NCI-H2029 (cell line): ENCODE measurements around the gene TAS2R41.

Experiments used
- DNase-seq: peaks from one replicate; lab custom pipeline; 2025; lab: John Stamatoyannopoulos, UW

TAS2R41 gene

DNA sequence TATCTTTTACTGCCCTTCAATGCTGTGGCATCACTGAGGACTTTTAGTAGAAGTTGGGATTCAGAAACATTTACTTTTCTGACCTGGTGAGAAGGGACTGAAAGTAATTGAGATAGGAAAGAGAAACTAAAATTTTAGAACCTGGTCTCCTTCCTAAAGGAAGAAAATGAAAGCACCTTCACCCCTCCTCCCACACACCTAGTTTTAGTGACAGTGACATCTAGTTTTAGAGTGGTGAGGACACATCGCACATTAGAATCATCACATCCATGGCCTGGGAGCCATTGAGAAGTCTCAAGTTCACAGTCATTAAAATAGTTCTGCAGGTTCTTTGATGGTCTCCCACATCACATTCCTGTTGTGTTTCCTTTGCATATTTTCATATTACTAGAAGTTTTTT is 16.1 kb downstream of the TAS2R41 start:
- DNase-seq, result no peak

- DNase-seq, result no peak
Measured at GRCh38 chr7:143494622-143495021, 16.9 kb downstream of the TAS2R41 start.

DNA sequence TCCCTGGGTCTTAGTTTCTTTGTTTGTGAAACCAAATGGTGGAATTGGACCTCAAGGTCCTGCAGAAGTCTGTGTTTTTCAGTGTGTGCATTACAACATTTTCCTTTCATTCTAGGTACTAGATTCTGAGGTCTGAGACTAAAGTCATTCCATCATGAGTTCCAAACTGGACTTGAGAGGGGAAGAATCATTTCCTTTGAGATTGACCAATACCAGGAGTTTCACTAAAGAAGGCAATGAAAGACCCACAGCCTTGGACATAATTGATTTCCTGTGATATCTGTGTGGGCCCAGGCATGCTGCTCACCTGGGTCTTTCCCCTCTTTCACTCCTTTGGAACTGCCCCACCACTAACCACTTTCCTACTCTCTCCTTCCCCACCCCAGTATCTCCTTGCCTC is 18.2 kb downstream of the TAS2R41 start:
- no peak for DNase-seq

- DNase-seq, result no peak
Measured at GRCh38 chr7:143496263-143496662, 18.6 kb downstream of the TAS2R41 start.

DNA sequence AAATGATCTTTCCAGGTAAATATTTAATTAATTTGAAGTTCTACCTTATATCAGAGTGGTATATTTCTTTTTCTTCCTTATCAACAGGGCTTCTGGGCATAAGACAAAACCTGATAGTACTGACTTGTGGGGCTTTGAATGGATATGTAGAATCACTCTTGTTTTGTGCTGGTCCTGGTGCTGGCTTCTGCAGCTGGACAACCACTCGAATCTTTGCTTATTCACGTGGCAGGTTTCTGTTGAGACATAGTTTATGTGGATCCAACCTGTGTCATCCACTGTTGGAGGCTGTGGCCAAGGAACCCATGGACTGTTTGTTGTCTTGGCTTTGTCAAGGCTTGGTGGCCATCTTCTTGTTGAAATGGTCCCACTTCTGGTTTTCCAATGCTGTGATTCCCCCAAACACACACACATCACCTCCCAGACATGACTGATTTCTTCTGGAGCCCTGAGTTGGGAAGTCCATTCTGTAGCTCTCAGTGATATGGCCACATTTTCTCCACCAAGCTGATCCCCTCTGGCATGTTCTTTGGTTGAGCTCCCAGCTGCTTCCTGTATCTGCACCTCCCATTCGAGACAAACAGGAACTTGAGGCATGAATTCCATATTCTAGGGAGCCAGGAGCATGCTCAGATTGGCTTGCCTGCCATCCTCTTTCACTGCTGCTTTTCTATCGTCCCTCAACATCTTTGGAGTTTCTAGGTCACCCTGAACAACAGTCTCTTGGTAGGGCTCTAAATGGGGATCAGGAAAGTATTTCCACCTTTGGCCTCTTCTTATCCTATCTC is 19.5 kb downstream of the TAS2R41 start:
- DNase-seq, result no peak

DNA sequence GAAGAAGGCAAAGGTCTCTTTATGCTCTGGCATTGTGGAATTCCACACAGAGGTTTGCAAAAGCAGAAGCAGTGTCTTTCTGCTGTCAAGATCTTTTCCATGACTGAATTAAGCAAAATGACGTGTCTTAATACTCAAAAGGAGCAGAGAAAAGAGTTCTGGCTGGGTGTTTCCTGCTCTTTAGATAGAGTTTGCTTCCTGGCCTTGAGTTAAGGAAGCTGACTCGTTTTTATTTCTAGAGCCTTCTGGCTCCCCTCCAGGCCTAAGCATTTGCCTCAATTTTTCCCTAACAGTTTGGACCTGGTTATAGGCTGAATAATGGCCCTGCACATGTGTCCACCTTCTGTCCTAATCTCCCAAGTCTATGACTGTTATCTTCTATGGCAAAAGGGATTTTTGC is 21.6 kb downstream of the TAS2R41 start:
- no peak for DNase-seq

GRCh38 chr7:143499743-143500348 is 22.2 kb downstream of the TAS2R41 start:
- DNase-seq, result no peak

- DNase-seq, result no peak
Measured at GRCh38 chr7:143503261-143503660, 25.6 kb downstream of the TAS2R41 start.

- no peak for DNase-seq
Measured at GRCh38 chr7:143504215-143504936, 26.7 kb downstream of the TAS2R41 start.

GRCh38 chr7:143504937-143505297 is 27.2 kb downstream of the TAS2R41 start:
- no peak for DNase-seq

GRCh38 chr7:143505838-143506237 is 28.2 kb downstream of the TAS2R41 start:
- DNase-seq, result no peak

DNA sequence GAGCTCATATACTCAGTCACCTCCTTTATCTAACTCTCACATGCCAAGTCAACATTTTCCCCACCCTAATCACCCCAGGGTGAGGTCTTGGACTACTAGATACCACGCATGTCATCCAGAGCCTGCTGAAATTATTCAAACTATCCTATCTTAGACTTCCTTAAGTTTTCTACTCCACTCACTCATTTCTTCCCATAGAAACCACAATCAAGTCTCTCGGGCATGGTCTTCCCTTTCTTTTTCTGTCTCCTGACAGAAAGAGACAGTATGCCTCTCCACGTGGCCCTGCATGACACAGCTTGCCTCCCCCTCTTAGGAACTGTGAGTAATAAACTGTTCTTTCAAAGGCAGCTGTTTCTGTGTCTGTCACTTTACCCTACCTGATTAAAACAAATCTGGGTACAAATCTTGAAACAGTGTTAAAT is 29.4 kb downstream of the TAS2R41 start:
- DNase-seq, result no peak

- no peak for DNase-seq
Measured at GRCh38 chr7:143507534-143508055, 29.9 kb downstream of the TAS2R41 start.

DNA sequence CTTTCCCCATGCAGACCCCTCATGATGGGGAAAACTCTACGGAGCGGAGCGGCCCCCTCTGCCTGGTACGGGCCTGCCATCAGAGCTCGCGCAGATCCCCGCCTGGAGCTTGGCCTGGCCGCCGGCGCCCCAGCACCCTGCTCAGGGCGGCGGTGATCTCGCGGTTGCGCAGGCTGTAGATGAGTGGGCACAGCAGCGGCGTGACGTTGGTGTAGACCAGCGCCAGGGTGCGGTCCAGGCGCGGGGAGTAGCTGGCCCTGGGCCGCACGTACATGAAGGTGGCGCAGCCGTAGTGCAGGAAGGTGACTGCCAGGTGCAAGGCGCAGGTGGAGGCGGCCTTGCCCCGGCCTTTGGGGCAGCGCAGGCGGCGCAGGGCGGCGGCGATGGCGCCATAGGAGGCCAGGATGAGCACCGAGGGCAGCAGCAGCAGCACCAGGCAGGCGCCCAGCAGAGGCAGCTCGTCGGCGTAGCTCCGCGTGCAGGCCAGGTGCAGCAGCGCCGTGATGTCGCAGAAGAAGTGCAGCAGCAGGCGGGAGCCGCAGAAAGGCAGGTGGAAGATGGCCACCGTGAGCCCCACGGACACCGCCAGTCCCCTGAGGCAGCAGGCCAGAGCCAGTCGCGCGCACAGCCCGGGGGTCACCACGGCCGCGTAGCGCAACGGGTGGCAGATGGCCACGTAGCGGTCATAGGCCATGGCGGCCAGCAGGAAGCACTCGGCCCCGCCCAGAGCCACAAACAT is 33.4 kb downstream of the TAS2R41 start:
- no peak for DNase-seq

- DNase-seq, result no peak
Measured at GRCh38 chr7:143511593-143512047, 33.9 kb downstream of the TAS2R41 start.

DNA sequence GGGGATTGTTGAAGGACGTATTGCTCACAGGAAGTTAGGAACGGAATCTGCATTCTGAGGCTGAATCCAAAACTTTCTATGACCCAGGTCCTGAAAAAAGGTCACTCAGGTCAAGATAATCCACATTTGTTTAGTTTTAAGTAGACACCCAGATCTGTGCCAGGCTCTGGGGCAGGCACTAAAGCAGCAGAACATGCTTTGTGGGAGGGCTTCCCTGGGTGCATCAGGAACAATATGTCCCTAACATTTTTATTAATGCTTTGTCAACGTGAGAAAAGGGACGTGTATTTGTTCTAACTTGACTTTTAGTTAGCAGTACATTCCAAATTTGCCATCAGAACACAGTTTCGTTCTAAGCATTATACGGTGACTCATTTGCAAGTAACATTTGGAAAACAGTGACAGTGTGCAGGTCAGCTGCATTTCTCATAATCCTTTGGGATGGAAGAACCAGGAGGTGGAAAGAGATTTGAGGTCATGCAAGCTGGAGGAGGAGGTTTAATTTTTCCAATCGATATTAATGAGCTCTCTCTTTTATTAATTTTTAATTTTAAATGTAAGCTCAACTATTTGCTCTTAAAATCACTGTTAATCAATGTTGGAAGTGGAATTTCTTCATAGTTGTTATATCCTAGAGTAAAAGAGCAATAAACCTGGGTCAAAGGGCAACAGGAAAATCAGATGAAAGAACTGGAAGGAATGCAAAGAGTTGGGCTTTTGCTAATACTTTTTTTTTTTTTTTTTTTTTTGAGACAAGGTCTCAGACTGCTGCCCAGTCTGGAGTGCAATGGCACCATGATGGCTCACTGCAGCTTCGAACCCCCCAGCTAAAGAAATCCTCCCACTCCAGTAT is 35.0 kb downstream of the TAS2R41 start:
- DNase-seq, result no peak

- DNase-seq, result no peak
Measured at GRCh38 chr7:143514487-143514886, 36.8 kb downstream of the TAS2R41 start.

DNA sequence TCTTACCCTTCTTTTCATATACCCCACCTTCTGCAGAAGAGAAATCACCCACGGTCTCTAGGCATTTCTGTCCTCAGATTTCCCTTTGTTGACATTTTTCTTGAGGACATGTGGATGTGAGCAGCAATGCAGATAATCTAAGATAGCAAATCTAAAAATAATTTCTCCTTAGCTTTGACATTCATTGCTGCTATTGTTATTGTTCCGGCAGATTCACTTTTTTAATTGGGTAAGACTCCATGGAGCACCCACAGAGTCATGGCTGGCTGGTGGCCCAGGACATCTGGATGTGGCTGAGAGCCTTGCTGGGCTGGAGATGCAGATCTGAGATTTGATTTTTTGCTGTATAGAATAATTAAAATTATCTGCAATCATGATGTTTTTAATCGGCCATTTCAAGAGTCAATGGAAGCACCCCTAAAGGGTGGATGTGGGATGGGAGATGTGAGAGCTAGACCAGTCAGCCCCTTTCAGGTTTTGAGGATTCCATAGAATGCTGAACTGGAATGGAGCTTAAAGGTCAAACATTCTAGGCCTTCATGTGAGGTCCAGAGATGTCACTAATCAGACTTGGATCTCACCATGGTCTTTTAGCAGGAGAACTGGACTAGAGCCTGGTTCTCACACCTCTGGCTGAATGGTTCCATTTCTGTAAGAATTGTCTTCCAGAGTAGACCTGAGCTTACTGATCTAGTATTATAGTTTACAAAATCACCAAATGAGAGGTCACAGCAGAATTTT is 37.5 kb downstream of the TAS2R41 start:
- DNase-seq, result no peak

- no peak for DNase-seq
Measured at GRCh38 chr7:143516981-143517380, 39.3 kb downstream of the TAS2R41 start.

DNA sequence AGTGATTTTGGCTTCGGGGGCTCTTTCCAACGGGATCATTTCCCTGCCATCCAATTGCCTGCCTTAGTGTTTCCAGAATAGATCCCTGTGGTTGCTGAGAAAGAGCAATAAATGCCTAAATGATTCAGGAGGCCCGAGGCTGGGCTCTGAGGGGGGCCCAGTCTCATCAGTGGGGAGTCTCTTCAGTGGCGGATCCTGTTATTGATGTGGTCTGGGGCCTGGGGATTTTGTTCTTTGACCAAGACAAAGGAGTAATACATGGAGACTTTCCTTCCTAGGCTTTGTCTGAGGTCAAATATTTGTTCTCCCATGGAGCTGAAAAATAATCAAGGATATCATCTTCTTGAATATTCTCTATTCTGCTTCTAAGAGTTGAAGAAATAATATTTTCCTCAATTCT is 40.8 kb downstream of the TAS2R41 start:
- no peak for DNase-seq
